ENCODE data around the gene PLEK2. TPM values are rescaled to one million over a fixed set of nuclear protein-coding genes. Genes with fewer than 3 reads are reported as not detected.
A peak's percentile ranks its signal among the peaks of the same experiment; 100 is the strongest.

PLEK2 gene
- total RNA-seq, 1 experiment from 2014 or later: 1.3 TPM

DNA sequence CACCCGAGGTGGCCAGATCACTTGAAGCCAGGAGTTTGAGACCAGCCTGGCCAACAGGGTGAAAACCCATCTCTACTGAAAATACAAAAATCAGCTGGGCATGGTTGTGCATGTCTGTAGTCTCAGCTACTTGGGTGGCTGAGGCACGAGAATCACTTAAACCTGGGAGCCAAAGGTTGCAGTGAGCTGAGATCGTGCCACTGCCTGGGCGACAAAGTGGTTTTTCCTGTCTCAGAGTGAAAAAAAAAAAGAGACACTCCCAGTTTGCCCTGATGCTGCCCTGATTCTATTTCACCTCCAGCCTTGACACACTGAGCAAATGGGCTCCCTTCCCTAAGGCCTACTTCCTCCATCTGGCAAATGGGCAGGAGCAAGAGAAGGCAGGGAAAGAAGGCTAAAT lies 28.5 kb upstream of the PLEK2 start (continued):
- TF ChIP-seq, protein P1, sequence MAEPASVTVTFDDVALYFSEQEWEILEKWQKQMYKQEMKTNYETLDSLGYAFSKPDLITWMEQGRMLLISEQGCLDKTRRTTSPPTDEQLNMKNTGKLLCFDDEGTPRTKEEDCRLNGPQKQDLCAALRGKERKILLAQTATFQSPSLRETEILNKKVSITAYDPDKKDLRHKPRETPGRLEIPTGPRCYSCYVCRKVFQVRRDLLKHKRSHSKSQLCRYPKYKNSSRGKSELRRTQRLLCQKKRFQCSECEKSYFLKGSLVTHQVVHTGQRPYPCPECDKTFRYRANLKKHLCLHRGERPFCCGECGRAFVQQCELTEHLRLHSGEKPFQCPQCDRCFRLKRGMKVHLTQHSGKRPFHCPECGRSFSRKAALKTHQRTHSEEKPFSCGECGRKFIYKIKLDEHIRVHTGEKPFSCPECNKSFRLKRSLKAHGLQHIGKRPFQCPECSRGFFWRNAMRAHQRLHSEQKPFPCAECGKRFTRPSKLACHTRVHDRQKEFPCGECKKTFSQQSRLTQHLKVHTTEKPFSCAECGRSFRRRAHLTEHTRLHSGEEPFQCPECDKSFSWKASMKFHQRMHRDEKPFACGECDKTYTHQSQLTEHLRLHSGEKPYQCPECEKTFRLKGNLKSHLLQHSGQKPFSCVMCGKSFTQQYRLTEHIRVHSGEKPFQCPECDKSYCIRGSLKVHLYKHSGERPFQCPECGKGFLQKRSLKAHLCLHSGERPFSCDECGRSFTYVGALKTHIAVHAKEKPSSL (CRISPR knock-in tag; conservative IDR thresholded peaks at IDR 0.05): no peak
- no peak for TF ChIP-seq TEAD4 (CRISPR knock-in tag; IDR thresholded peaks at IDR 0.05)
- no peak for TF ChIP-seq RELA (CRISPR knock-in tag; IDR thresholded peaks at IDR 0.05; ENCODE audit: borderline replicate concordance)
- TF ChIP-seq, protein P2, sequence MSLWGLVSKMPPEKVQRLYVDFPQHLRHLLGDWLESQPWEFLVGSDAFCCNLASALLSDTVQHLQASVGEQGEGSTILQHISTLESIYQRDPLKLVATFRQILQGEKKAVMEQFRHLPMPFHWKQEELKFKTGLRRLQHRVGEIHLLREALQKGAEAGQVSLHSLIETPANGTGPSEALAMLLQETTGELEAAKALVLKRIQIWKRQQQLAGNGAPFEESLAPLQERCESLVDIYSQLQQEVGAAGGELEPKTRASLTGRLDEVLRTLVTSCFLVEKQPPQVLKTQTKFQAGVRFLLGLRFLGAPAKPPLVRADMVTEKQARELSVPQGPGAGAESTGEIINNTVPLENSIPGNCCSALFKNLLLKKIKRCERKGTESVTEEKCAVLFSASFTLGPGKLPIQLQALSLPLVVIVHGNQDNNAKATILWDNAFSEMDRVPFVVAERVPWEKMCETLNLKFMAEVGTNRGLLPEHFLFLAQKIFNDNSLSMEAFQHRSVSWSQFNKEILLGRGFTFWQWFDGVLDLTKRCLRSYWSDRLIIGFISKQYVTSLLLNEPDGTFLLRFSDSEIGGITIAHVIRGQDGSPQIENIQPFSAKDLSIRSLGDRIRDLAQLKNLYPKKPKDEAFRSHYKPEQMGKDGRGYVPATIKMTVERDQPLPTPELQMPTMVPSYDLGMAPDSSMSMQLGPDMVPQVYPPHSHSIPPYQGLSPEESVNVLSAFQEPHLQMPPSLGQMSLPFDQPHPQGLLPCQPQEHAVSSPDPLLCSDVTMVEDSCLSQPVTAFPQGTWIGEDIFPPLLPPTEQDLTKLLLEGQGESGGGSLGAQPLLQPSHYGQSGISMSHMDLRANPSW (CRISPR knock-in tag; conservative IDR thresholded peaks at IDR 0.05; ENCODE audit: low read depth): no peak
- no peak for TF ChIP-seq HMGA2 (CRISPR knock-in tag; IDR thresholded peaks at IDR 0.05)
- TF ChIP-seq, protein P3, sequence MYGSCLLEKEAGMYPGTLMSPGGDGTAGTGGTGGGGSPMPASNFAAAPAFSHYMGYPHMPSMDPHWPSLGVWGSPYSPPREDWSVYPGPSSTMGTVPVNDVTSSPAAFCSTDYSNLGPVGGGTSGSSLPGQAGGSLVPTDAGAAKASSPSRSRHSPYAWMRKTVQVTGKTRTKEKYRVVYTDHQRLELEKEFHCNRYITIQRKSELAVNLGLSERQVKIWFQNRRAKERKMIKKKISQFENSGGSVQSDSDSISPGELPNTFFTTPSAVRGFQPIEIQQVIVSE (CRISPR knock-in tag; IDR thresholded peaks at IDR 0.05; ENCODE audit: borderline replicate concordance): no peak
- TF ChIP-seq, protein P4, sequence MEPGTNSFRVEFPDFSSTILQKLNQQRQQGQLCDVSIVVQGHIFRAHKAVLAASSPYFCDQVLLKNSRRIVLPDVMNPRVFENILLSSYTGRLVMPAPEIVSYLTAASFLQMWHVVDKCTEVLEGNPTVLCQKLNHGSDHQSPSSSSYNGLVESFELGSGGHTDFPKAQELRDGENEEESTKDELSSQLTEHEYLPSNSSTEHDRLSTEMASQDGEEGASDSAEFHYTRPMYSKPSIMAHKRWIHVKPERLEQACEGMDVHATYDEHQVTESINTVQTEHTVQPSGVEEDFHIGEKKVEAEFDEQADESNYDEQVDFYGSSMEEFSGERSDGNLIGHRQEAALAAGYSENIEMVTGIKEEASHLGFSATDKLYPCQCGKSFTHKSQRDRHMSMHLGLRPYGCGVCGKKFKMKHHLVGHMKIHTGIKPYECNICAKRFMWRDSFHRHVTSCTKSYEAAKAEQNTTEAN (CRISPR knock-in tag; IDR thresholded peaks at IDR 0.05): no peak
- TF ChIP-seq ELF4 (CRISPR knock-in tag; IDR thresholded peaks at IDR 0.05; ENCODE audit: low read depth): no peak

DNA sequence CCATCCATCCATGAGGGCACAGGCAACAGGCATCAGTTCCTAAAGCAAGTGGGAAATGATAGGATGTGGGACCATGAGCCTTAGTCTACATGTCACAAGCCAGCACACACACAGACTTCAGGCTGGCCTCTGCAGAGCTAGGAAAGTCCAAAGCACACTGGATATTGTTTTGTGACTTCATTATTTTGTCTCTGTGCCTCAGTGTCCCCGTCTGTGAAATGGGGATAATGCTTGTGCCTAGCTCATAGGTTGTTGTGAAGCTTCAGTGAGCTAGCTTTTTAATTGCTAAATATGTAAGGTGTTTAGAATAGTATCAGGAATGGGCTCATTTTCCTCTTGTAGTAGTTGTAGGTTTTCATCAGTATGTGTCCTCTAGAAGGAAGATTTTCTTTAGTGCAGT lies 27.0 kb upstream of the PLEK2 start:
- ChIA-PET CTCF (interaction anchor here (1.3 to 4.5 kb wide), 3 partner anchors 12 to 132 kb away, joined by 7 to 41 read pairs (median 19); no protein-coding TSS in a partner anchor), POLR2A (interaction anchor here (0.6 kb wide), 1 partner anchor 19 kb away, joined by 3 read pairs; no protein-coding TSS in a partner anchor)
- Mint-ChIP-seq H3K9me3 (no peaks in the 10 kb centered on the region), H3K27me3 (ENCODE audit: low read depth) (no peaks in the 10 kb centered on the region), H3K27ac (no peak overlapping the region), H3K36me3 (no peaks in the 10 kb centered on the region), H3K4me3 (no peak overlapping the region), H3K4me1 (peaks cover 18% of the 10 kb centered on the region)
- DNase-seq (ENCODE audit: low spot score): no peak
- ATAC-seq: no peak
- TF ChIP-seq GRHL2 (CRISPR knock-in tag; IDR thresholded peaks at IDR 0.05; ENCODE audit: insufficient replicate concordance, severe bottlenecking) (no peak), TCF7 (CRISPR knock-in tag; IDR thresholded peaks at IDR 0.05; ENCODE audit: low read depth) (no peak), SOX15 (CRISPR knock-in tag; IDR thresholded peaks at IDR 0.05) (no peak), ZNF232 (CRISPR knock-in tag; IDR thresholded peaks at IDR 0.05) (no peak)

DNA sequence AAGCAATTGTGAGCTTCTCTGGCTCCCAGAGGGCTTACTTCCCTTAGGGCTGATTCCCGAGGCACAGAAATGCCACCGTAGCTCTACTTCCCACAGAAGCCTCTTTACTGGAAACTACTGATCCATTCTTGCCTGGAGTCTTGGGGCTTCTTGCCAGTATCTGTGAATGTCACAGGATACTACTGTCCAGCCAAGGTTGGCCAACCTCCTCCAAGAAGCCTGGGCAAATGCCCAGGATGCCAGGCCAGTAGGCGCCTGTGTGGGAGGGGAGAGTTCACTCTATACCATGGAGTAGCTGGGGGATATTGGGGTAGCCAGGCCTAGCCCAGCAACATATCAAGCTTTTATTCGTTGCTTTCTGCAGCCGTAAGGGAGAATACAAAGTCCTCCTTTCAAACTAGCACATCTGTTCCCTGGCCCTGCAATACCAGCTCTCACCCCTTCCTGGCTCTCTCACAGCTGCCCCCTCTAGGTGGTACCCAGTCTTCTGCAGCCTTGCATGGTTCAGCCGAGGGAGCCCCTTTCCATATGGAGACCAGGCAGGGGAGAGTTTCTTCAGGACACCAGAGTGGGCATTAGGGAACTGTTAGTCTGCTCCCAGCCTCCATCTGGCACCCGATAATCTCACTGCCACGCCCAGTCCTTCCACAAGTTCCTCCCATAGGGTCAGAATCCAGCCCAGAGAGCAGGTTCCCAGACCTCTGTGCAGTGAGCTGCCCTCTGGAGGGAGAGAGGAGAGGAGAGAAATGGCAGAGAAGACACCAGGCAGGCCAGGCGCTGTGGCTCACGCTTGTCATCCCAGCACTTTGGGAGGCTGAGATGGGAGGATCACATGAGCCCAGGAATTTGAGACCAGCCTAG lies 24.3 kb upstream of the PLEK2 start:
- POLR2A ChIA-PET: no interaction called here

More for the DNA sequence above, 24.3 kb upstream of the PLEK2 start:
- ATAC-seq (peak; percentile 85), DNase-seq (ENCODE audit: low spot score) (no peak)
- H3K27ac Mint-ChIP-seq: no peak overlapping the region
- H3K36me3 Mint-ChIP-seq: no peaks in the 10 kb centered on the region
- H3K27me3 Mint-ChIP-seq (ENCODE audit: low read depth): no peaks in the 10 kb centered on the region
- CTCF ChIA-PET: interaction anchor here (0.5 to 4.5 kb wide), 20 partner anchors 9 to 268 kb away, joined by 3 to 41 read pairs (median 4); partner anchors contain the start of gene PIGH
- no peaks in the 10 kb centered on the region for H3K4me1 Mint-ChIP-seq
- TF ChIP-seq, protein P5, sequence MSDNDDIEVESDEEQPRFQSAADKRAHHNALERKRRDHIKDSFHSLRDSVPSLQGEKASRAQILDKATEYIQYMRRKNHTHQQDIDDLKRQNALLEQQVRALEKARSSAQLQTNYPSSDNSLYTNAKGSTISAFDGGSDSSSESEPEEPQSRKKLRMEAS (CRISPR knock-in tag; IDR thresholded peaks at IDR 0.05): no peak
- no peak for TF ChIP-seq ZNF317 (CRISPR knock-in tag; IDR thresholded peaks at IDR 0.05; ENCODE audit: borderline replicate concordance, low read depth)
- TF ChIP-seq, protein P6, sequence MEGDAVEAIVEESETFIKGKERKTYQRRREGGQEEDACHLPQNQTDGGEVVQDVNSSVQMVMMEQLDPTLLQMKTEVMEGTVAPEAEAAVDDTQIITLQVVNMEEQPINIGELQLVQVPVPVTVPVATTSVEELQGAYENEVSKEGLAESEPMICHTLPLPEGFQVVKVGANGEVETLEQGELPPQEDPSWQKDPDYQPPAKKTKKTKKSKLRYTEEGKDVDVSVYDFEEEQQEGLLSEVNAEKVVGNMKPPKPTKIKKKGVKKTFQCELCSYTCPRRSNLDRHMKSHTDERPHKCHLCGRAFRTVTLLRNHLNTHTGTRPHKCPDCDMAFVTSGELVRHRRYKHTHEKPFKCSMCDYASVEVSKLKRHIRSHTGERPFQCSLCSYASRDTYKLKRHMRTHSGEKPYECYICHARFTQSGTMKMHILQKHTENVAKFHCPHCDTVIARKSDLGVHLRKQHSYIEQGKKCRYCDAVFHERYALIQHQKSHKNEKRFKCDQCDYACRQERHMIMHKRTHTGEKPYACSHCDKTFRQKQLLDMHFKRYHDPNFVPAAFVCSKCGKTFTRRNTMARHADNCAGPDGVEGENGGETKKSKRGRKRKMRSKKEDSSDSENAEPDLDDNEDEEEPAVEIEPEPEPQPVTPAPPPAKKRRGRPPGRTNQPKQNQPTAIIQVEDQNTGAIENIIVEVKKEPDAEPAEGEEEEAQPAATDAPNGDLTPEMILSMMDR (IDR thresholded peaks at IDR 0.05): no peak
- TF ChIP-seq TCF7 (CRISPR knock-in tag; IDR thresholded peaks at IDR 0.05; ENCODE audit: low read depth): no peak
- no peak for TF ChIP-seq ZNF121 (CRISPR knock-in tag; IDR thresholded peaks at IDR 0.05)
- H3K9me3 Mint-ChIP-seq: no peaks in the 10 kb centered on the region
- no peak overlapping the region for H3K4me3 Mint-ChIP-seq
